GM12891 (cell line): ENCODE data around the gene ANKFN1.

Source experiments
- DNase-seq: peaks from one replicate; pipeline ENCODE4 v3.0.0; 2011; ENCODE audit warnings: low spot score; ENCODE audit not compliant: insufficient read length
- FAIRE-seq: peaks from 2 replicates; lab custom pipeline; 2011; peaks lifted over from hg19 to GRCh38; lab: Jason Lieb, UNC
- PAX5 ChIP-seq: IDR thresholded peaks from 2 replicates; pipeline ENCODE4 v1.6.1; 2011; ENCODE audit warnings: low read length, moderate library complexity, mild to moderate bottlenecking; ENCODE audit not compliant: insufficient read depth, severe bottlenecking
- POLR2A ChIP-seq: IDR thresholded peaks from 2 replicates; pipeline ENCODE4 v1.6.1; 2011; ENCODE audit warnings: low read depth, low read length, control low read depth
- POLR2AphosphoS5 ChIP-seq: IDR thresholded peaks from 2 replicates; pipeline ENCODE4 v1.6.1; 2011; ENCODE audit warnings: low read depth, low read length, control low read depth
- POU2F2 ChIP-seq: IDR thresholded peaks from 2 replicates; pipeline ENCODE4 v1.6.1; 2011; ENCODE audit warnings: low read depth, mild to moderate bottlenecking, control low read depth, low read length, moderate library complexity
- SPI1 ChIP-seq: IDR thresholded peaks from 2 replicates; pipeline ENCODE4 v1.6.1; 2011; ENCODE audit warnings: low read depth, low read length, control low read depth
- TAF1 ChIP-seq: IDR thresholded peaks from 2 replicates; pipeline ENCODE4 v1.6.1; 2011; ENCODE audit warnings: low read depth, low read length, control low read depth

Gene ANKFN1

DNA sequence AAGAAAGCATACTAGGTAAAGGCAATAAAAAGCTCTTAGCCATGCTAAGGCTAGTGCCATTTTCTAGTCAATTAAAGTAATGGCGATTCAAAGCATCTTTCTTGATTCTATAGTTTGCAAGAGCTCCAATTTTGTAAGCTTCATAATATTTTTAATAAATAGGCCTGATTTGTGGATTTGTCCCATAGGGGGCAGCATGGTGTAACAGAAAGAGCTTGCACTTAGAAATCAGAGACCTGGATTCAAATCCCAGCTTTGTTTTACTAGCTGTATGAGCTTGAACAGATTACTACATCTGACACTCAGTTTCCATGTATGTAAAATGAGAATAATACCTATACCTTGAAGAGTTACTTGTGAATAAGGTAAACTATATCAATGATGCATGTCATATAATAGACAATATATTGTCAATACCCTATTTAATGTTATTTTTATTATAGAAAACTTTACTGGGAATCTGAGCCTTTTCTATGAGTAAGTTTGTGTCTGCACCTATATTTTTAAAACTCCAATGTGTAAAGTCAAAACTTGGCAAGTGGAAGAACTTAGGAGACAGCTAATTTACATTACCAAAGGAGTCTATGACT, 346.6 kb downstream of the ANKFN1 start:
- DNase-seq = no peak

DNA sequence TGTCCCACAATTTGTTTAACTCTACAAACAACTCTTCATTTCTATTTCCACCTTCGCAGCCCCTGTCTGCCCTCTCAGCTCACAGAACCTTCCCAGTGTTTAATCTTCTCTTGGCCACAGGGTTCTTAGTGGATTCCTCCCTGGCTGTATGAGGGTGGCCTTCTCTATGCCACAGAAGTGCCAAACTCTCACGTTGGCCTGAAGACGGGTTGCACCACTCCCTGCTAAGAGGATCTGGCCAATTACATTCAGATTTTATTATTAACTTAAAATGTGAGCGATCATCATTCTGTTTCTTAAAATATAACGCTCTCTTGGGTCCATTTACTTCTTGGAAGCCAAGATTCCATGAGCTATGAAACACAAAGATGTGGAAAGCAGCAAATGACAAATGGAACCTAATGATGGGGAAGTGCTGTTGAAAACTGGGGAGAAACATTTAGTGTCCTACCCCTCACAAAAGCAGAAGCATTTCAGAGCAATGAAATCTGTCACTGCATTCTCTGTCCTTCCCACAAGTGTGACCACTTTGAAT, 348.9 kb downstream of the ANKFN1 start:
- DNase-seq (no peak), FAIRE-seq (no peak)
- TF ChIP-seq SPI1 = no peak
- TF ChIP-seq POU2F2 = no peak

More for the DNA sequence above, 346.6 kb downstream of the ANKFN1 start:
- no peak for FAIRE-seq
- TF ChIP-seq TAF1 (no peak), POLR2AphosphoS5 (no peak), POLR2A (no peak), SPI1 (no peak), POU2F2 (no peak), PAX5 (no peak)

- TF ChIP-seq POLR2A (no peak), POU2F2 (no peak), PAX5 (no peak), TAF1 (no peak), POLR2AphosphoS5 (no peak), SPI1 (no peak)
- no peak for FAIRE-seq
- no peak for DNase-seq
Observed at GRCh38 chr17:56505154-56505756, 352.0 kb downstream of the ANKFN1 start.

DNA sequence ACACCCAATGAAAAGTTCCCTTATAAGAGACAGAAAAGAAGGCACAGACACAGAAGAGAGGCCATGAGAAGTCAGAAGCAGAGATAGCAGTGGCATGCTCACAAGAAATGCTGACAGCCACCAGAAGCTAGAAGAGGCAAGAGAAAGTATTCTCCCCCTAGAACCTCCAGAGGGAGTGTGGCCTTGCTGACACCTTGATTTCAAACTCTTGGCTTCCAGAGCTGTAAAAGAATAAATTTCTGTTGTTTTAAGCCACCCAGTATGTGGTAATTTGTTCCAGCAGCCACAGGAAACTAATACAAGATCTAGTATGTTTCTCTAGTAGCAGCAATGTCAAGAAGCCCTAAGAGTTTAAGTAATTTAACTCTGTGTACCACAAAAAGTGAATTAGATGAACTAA, 353.1 kb downstream of the ANKFN1 start:
- no peak for FAIRE-seq
- no peak for TF ChIP-seq POLR2A
- TF ChIP-seq PAX5 = no peak
- TF ChIP-seq POLR2AphosphoS5 = no peak
- no peak for DNase-seq

- no peak for TF ChIP-seq PAX5
- TF ChIP-seq SPI1 = no peak
- DNase-seq (no peak), FAIRE-seq (no peak)
Observed at GRCh38 chr17:56510554-56511342, 357.5 kb downstream of the ANKFN1 start.

DNA sequence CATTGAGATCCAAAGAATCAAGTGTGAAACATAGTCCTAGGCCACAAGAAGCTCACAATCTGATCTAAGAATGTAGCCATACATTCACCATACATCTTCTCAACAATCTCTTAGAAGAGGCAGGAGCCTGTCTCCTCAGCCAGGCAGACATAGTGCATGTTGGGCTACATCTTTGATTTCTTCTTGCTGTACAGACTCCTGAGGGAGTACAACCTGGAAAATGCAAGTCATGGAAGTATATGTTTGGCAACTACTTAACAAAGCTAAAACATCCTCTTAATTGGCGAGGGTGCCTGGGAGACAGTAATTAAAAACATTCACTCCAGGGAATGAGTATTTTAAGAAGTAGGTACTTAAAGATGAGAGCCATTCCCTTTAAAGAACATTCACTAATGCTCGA, 361.0 kb downstream of the ANKFN1 start:
- TF ChIP-seq TAF1 (no peak), POLR2A (no peak)
- DNase-seq (no peak), FAIRE-seq (no peak)

DNA sequence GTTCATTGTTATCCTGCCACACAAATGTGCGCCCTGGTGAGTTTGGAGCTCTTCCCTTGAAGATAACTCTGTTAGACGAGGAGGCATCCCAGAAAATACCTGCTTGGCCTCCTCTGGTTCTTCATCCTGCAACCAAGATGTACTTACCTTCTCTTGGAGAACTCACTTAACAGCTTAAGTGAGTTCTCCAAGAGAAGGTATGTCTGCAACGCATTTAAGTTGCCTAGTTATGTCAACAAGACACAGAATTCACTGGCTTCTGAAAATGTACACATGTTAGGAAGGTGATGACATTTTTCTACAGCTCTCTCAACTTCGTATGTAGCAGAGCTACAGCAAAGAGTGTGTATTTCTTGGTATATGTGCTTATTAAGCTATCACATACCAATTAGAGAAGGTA, 361.6 kb downstream of the ANKFN1 start:
- DNase-seq = no peak
- TF ChIP-seq TAF1 = no peak
- TF ChIP-seq SPI1 = no peak
- no peak for TF ChIP-seq PAX5
- TF ChIP-seq POLR2A = no peak
- TF ChIP-seq POLR2AphosphoS5 = no peak
- TF ChIP-seq POU2F2 = no peak
- FAIRE-seq = no peak

GRCh38 chr17:56521414-56522141, 368.3 kb downstream of the ANKFN1 start:
- DNase-seq (no peak), FAIRE-seq (no peak)
- TF ChIP-seq PAX5 = no peak
- no peak for TF ChIP-seq SPI1
- TF ChIP-seq POU2F2 = no peak
- TF ChIP-seq POLR2AphosphoS5 = no peak
- TF ChIP-seq POLR2A = no peak
- no peak for TF ChIP-seq TAF1

DNA sequence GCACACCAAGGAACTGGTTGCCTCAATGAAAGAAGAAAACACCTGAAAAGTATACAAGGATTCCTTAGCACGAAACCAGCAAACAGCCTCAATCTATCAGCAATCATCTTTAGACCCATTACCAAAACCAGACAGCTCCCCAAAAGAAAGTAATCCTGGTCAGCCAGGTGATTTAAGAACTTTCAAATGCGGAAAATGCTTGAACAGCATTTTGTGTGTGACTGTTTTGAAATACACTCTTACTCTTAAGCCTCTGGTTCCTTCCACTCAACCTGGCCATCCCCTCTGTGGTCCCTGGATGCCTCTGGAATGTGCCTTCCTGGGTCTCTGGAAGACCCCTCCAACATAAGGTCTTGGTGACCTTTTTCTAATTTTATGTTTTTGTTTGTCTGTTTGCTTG, 369.8 kb downstream of the ANKFN1 start:
- DNase-seq (no peak), FAIRE-seq (no peak)
- TF ChIP-seq POLR2AphosphoS5 (no peak), SPI1 (no peak), POU2F2 (no peak), TAF1 (no peak), PAX5 (no peak), POLR2A (no peak)

DNA sequence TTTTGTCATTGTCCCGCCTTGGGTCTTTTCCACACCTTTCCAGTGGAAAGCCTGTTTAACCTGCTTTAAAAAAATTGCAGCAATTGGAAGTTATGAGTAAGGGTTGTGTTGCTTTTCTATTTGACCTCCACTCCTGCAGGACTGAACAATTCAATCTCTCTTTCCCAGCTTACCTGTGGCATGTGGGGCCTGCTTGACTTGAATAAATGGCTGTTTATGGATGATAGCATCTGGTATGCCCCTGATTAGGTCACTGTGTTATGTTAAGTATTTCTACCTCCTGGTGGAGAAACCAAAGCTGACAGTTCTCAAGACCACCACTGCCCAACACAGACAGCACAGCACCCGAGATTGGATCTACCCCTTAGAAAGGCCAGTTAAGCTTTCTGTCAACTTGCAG, 375.4 kb downstream of the ANKFN1 start:
- no peak for FAIRE-seq
- DNase-seq = no peak
- TF ChIP-seq POU2F2 (no peak), TAF1 (no peak), POLR2A (no peak)
